HFFc6 (cell line): ENCODE measurements around the gene STAP2. TPM values are rescaled to one million over a fixed set of nuclear protein-coding genes. Genes with fewer than 3 reads are reported as not detected.

Experiments used
- DNase-seq: peaks from one replicate; pipeline ENCODE4 v3.0.0-alpha.2; 2018
- H3K27ac Mint-ChIP-seq: 2 replicates; pipeline ENCODE4 v1.8.0; 2020; ENCODE audit warnings: mild to moderate bottlenecking, mixed read lengths
- H3K27me3 Mint-ChIP-seq: 2 replicates; pipeline ENCODE4 v1.8.0; 2021; ENCODE audit warnings: mild to moderate bottlenecking, moderate library complexity, mixed read lengths; ENCODE audit not compliant: insufficient read depth
- H3K36me3 Mint-ChIP-seq: 2 replicates; pipeline ENCODE4 v1.8.0; 2021; ENCODE audit warnings: low read depth, mixed read lengths
- H3K4me1 Mint-ChIP-seq: 2 replicates; pipeline ENCODE4 v1.8.0; 2020; ENCODE audit warnings: low read depth, mixed read lengths
- H3K4me3 Mint-ChIP-seq: 2 replicates; pipeline ENCODE4 v1.8.0; 2020; ENCODE audit warnings: mild to moderate bottlenecking, moderate library complexity, mixed read lengths
- H3K9me3 Mint-ChIP-seq: 2 replicates; pipeline ENCODE4 v1.8.0; 2020; ENCODE audit warnings: mild to moderate bottlenecking, mixed read lengths
- CTCF ChIP-seq: fragments of 200-600 bp; sonication (generic); IDR thresholded peaks from 2 replicates; pipeline ENCODE4 v1.5.0; 2021; ENCODE audit warnings: antibody characterized with exemption, mild to moderate bottlenecking
- total RNA-seq, 6 experiments: library from RNA; stranded (reverse); fragmentation: NEBNext Ultra II Directional; extraction: Animal tissue kit (Norgen Biotek cat#: 25700); gene quantifications; 2 replicates in 1 of 6; 3 replicates in 5 of 6; pipeline ENCODE4 v1.2.3, GENCODE V29; 2021

STAP2 gene
- total RNA-seq, 6 experiments from 2014 or later = 0.24 to 2.7 (median 1.9) TPM

GRCh38 chr19:4301590-4302242, 36.9 kb downstream of the STAP2 start:
- H3K9me3 Mint-ChIP-seq = no peaks in the 10 kb centered on the region
- peaks cover 2% of the 10 kb centered on the region for H3K27me3 Mint-ChIP-seq
- no peak overlapping the region for H3K27ac Mint-ChIP-seq
- peaks cover 3% of the 10 kb centered on the region; the same call in 1 of the 2 replicates for H3K36me3 Mint-ChIP-seq
- DNase-seq = no peak
- TF ChIP-seq CTCF = no peak
- no peak overlapping the region for H3K4me3 Mint-ChIP-seq
- H3K4me1 Mint-ChIP-seq = no peaks in the 10 kb centered on the region

GRCh38 chr19:4300589-4300988, 38.0 kb downstream of the STAP2 start:
- TF ChIP-seq CTCF = no peak
- Mint-ChIP-seq H3K36me3 (no peaks in the 10 kb centered on the region), H3K4me1 (no peaks in the 10 kb centered on the region), H3K4me3 (no peak overlapping the region), H3K27ac (no peak overlapping the region), H3K9me3 (no peaks in the 10 kb centered on the region), H3K27me3 (peaks cover 2% of the 10 kb centered on the region)
- no peak for DNase-seq

GRCh38 chr19:4298810-4299550, 39.6 kb downstream of the STAP2 start:
- Mint-ChIP-seq H3K9me3 (no peaks in the 10 kb centered on the region), H3K4me3 (no peak overlapping the region), H3K36me3 (no peaks in the 10 kb centered on the region), H3K27ac (no peak overlapping the region), H3K27me3 (peaks cover 13% of the 10 kb centered on the region), H3K4me1 (no peaks in the 10 kb centered on the region)
- no peak for TF ChIP-seq CTCF
- no peak for DNase-seq

GRCh38 chr19:4297901-4298809, 40.5 kb downstream of the STAP2 start:
- peaks cover 13% of the 10 kb centered on the region for H3K27me3 Mint-ChIP-seq
- no peak for TF ChIP-seq CTCF
- no peaks in the 10 kb centered on the region for H3K36me3 Mint-ChIP-seq
- no peak overlapping the region for H3K27ac Mint-ChIP-seq
- no peaks in the 10 kb centered on the region for H3K4me1 Mint-ChIP-seq
- no peak for DNase-seq
- no peaks in the 10 kb centered on the region for H3K9me3 Mint-ChIP-seq
- no peak overlapping the region for H3K4me3 Mint-ChIP-seq

- H3K27me3 Mint-ChIP-seq = peaks cover 13% of the 10 kb centered on the region
- H3K4me3 Mint-ChIP-seq = no peak overlapping the region
- no peak for DNase-seq
- H3K36me3 Mint-ChIP-seq = no peaks in the 10 kb centered on the region
- no peak overlapping the region for H3K27ac Mint-ChIP-seq
- no peaks in the 10 kb centered on the region for H3K9me3 Mint-ChIP-seq
- H3K4me1 Mint-ChIP-seq = no peaks in the 10 kb centered on the region
- TF ChIP-seq CTCF = no peak
Observed at GRCh38 chr19:4295972-4296771, 42.5 kb downstream of the STAP2 start.
